Choroid plexus epithelial cell (primary cell): ENCODE measurements around the gene HEXIM2.
A peak's percentile ranks its signal among the peaks of the same experiment; 100 is the strongest.

Source experiments
- DNase-seq: peaks from one replicate; pipeline ENCODE4 v3.0.0-alpha.2; 2010; ENCODE audit warnings: low read depth
- H3K4me3 ChIP-seq: 2 replicates; pipeline ENCODE4 v1.5.1; 2011; ENCODE audit warnings: low read depth, mild to moderate bottlenecking, control low read depth, low read length, moderate library complexity
- TF ChIP-seq, protein P1 (sequence below): conservative IDR thresholded peaks from 2 replicates; pipeline ENCODE4 v1.5.1; 2011; ENCODE audit warnings: low read depth, mild to moderate bottlenecking, control low read depth, inconsistent platforms, low read length, moderate library complexity

The HEXIM2 gene, protein sequence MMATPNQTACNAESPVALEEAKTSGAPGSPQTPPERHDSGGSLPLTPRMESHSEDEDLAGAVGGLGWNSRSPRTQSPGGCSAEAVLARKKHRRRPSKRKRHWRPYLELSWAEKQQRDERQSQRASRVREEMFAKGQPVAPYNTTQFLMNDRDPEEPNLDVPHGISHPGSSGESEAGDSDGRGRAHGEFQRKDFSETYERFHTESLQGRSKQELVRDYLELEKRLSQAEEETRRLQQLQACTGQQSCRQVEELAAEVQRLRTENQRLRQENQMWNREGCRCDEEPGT

DNA sequence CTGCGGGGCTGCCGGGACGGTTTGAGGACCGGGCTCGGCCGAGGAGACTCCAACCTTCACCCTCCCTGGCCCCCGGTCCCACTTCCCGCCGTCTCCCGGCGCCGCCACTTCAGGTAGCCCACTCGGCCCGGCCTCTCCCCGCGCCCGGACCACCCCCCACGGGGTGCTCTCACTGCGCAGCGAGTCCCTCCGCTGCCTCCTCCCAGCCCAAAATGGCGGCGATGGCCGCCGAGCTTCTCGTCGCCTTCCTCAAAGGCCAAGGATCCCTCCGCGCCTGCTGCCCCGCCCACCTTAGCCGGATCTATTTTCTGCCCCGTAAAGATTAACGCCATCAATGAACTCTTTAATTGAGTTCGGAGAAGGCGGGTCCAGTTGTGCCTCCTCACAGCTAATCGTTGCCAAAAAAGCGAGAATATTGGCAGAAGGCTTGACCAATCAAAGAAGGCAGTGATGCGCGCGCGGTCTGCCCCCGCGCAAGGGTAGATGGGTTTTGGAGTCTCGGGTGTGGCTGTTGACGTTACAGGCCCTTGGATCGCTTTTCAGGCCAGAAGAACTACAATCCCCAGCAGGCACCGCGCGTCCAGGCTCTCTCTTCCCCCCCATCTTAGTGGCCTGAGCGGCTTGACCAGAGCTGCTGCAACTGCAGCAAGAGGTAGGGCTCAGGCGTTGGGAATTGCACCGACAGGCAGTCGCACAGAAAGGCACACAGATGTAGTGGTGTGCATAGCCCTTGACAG is at the start of gene HEXIM2:
Gene HEXIM2 (plus strand): TSS at position 588 of the 737 bp plus-strand sequence. CDS start 919 bp downstream, outside the sequence.
- H3K4me3 ChIP-seq: peak within 1 kb of the TSS; percentile 97
- TF ChIP-seq, protein P1, sequence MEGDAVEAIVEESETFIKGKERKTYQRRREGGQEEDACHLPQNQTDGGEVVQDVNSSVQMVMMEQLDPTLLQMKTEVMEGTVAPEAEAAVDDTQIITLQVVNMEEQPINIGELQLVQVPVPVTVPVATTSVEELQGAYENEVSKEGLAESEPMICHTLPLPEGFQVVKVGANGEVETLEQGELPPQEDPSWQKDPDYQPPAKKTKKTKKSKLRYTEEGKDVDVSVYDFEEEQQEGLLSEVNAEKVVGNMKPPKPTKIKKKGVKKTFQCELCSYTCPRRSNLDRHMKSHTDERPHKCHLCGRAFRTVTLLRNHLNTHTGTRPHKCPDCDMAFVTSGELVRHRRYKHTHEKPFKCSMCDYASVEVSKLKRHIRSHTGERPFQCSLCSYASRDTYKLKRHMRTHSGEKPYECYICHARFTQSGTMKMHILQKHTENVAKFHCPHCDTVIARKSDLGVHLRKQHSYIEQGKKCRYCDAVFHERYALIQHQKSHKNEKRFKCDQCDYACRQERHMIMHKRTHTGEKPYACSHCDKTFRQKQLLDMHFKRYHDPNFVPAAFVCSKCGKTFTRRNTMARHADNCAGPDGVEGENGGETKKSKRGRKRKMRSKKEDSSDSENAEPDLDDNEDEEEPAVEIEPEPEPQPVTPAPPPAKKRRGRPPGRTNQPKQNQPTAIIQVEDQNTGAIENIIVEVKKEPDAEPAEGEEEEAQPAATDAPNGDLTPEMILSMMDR: no peak
- peak; percentile 100 for DNase-seq

DNA sequence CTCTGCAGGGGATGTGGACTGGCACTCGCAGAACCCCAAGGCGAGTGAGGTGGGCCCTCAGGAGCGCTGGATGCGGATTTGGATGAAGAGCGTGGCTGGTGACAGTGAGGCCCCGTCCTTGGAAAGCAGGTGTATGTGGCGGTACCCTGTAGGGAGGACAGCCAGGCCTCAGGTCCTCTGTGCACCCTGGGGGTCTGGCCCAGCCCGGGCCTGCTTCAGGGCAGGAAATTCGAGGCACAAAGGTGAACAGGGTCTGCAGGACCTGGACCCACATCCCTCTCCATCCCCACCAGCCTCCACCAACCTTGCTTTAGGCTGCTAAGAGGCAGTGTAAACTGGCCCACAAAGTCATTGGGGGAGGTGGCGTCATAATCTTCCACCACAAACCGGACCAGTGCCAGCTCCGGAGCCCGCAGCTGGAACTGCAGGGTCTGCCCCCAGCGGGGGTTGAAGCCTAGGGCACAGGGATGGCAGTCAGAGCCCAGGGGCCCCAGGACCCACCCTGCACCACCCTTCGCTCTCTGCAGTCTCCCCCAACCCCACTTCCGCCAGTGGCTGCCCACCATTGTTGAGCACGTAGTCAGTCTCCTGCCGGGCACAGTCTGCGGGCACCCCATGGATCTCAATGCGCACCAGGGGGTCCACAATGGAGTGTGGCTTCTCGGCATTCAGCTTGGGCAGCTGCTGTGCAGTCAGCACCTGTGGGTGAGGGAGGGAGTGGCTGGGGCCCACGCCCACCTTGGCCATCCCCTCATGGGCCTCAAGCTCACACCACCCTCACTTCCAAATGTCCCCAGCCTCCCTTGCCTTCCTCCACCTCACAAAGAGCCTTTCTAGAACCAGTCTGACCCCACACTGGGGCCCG is 48.9 kb upstream of the HEXIM2 start:
- no peak for DNase-seq
- no peak overlapping the region for H3K4me3 ChIP-seq
- TF ChIP-seq, protein P1: no peak

DNA sequence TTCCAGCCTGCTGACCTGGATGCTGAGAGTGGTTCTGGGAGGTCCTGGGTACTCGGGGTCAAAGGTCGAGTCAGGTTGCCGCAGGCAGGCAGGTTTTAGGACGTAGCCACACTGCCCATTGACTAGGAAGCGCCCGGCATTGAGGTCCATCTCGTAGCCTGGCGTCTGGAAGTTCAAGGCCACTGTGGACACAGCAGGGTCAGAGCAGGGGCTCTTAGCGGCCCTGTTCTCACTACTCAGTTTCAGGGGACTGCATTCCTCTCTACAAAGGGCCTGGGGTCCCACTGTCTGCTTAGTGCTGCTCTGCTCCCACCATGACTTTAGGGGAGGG is 48.3 kb upstream of the HEXIM2 start:
- no peak overlapping the region for H3K4me3 ChIP-seq
- TF ChIP-seq, protein P1: no peak
- no peak for DNase-seq

DNA sequence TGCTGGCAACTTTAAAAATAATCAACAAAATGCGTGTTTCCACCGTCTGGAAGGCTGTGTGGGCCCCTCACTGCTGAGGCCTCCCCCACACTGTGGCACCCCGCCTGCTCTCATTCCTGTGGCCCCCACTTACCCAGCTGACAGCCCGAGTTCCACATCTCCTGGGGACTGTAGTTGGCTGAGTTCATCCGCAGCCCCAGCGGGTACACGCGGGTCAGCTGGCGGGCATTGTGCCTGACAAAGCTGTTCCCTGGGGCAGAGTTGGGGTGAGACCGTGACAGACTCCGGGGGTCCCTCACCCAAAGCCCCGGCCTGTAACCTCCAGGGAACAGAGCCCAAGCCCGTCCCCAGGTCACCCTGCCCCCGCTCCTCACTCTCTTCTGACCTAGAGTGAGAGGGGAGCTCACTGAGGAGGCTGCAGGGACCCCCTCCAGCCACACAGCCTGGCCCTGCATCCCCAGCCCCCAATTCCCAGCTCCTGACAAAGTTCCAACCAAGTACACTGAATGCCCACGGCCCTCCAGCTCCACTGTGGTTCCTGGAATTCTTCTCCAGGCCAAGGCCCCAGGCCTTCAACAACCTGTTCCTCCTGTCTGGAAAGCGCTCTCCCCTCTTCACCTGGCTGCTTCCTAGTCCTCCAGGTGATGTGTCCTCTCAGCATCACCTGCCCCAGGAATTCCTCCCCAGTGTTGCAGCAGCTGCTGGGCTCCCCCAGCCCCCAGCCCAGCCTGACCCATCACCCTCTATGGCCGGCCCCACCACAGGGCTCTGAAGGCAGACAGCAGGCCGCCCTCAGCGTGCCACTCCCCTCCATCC is 47.4 kb upstream of the HEXIM2 start:
- DNase-seq: no peak
- H3K4me3 ChIP-seq: no peak overlapping the region
- TF ChIP-seq, protein P1: no peak

DNA sequence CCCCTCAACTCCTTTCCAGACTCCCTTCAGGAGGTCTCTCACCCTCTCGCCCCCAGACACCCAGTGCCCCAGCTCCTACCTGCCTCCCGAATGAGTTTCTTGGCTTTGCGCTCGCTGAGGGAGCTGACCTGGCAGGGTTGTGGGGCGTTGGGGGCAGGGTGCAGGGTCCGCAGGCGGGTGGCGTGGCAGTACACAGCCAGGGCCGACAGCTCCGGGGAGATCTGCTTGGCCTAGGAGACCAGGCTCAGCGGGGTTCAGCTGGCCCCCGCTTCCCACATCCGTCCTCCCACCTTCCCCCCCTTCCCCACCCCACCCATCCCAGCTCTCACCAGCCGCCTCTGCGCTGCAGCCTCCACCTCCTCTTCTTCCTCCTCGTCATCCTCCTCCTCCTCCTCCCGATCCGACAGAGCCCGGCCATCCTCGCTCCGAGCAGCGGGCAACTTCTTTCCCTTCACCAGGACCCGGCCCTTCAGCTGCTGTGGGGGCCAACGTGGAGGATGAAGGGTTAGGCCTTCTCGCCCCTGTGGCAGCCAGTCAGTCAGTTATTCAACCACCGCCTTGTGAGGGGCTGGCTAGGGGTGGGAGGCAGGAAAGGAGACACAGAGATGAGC is 46.6 kb upstream of the HEXIM2 start:
- DNase-seq: no peak
- TF ChIP-seq, protein P1: no peak
- H3K4me3 ChIP-seq: no peak overlapping the region

DNA sequence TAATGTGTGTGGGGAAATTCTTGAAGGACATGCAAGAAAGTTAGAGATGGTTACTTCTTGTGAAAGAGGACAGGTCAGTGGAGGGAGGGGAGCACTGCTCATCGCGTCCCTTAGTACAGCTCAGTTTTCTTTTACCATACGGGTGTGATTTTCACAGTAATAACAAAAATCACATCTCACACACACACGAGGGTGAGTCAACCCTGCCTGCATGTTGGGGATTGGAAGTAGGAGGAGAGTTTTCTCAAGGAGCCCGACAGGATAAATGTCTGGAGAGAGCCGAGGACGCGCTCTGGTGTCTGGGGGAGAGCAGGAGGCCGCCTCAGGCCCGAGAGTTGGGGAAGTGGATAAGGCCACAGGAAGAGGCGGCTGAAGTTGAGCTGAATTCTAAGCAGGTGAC is 45.8 kb upstream of the HEXIM2 start:
- TF ChIP-seq, protein P1: no peak
- H3K4me3 ChIP-seq: no peak overlapping the region
- no peak for DNase-seq
